Left lung (tissue), 10 donors: ENCODE data around the gene SLC22A1. TPM values are rescaled to one million over a fixed set of nuclear protein-coding genes. Genes with fewer than 3 reads are reported as not detected.
"Not testable (repeated sequence)": the region's sequence is repeated elsewhere in the genome, so short reads cannot be mapped to it uniquely, and the experiment has no call there.

Experiments used
- ATAC-seq: fragments of 200-7000 bp; cut with Tn5 transposase; one replicate; pipeline ENCODE4 v1.9.1; 2020; ENCODE audit warnings: moderate library complexity
- DNase-seq, 4 donors: peaks; one replicate each; pipeline ENCODE4 v3.0.0-alpha.2; 2013 to 2020
- H3K27ac ChIP-seq, 2 donors: fragments of 200-600 bp; sonication (generic) in 1 of 2; one replicate each; pipeline versions ENCODE4 v1.5.0 to v1.8.0; 2020 to 2021
- H3K27me3 ChIP-seq, 2 donors: fragments of 200-600 bp; sonication (generic) in 1 of 2; one replicate each; pipeline versions ENCODE4 v1.5.0 to v1.8.0; 2020 to 2021
- H3K36me3 ChIP-seq, 2 donors: fragments of 200-600 bp; sonication (generic) in 1 of 2; one replicate each; pipeline versions ENCODE4 v1.5.0 to v1.8.0; 2020 to 2021
- H3K4me1 ChIP-seq, 2 donors: fragments of 200-600 bp; one replicate each; pipeline ENCODE4 v1.8.0; 2021
- H3K4me3 ChIP-seq, 2 donors: fragments of 200-600 bp; sonication (generic) in 1 of 2; one replicate each; pipeline versions ENCODE4 v1.5.0 to v1.8.0; 2020 to 2021; ENCODE audit warnings: mild to moderate bottlenecking in 1 of 2
- H3K9me3 ChIP-seq, 2 donors: fragments of 200-600 bp; sonication (generic) in 1 of 2; one replicate each; pipeline versions ENCODE4 v1.5.0 to v1.8.0; 2020 to 2021
- intact Hi-C, 2 donors: fragments of 100-400 bp; cut with DNase I; formaldehyde crosslinking; loops; one replicate each; pipeline versions ENCODE4 v1.11.2 to v1.14.2; 2022
- polyA plus RNA-seq, 6 donors: library from polyadenylated mRNA; unstranded; fragments of 120-200 nt; gene quantifications; one replicate each; pipeline ENCODE4 v1.2.1, GENCODE V29; 2013; ENCODE audit not compliant: insufficient read length in 6 of 6
- total RNA-seq, 2 donors: library from RNA; stranded (reverse); fragmentation: NEBNext Ultra II Directional; extraction: Animal tissue kit (Norgen Biotek cat#: 25700); gene quantifications; one replicate each; pipeline ENCODE4 v1.2.1, GENCODE V29; 2021
- TF ChIP-seq, protein P1 (sequence below), 2 donors: fragments of 200-600 bp; sonication (generic) in 1 of 2; IDR thresholded peaks; one replicate each; pipeline versions ENCODE4 v1.5.0 to v1.8.0; 2021; ENCODE audit warnings: antibody characterized with exemption in 2 of 2
- donor health status: DM: no; HTN: yes; CAD: no.
- donor health status: DM: no; HTN: no; CAD: no.

Gene SLC22A1
- total and polyA plus RNA-seq, 8 donors: 0.24 to 2.7 (median 0.45) TPM

DNA sequence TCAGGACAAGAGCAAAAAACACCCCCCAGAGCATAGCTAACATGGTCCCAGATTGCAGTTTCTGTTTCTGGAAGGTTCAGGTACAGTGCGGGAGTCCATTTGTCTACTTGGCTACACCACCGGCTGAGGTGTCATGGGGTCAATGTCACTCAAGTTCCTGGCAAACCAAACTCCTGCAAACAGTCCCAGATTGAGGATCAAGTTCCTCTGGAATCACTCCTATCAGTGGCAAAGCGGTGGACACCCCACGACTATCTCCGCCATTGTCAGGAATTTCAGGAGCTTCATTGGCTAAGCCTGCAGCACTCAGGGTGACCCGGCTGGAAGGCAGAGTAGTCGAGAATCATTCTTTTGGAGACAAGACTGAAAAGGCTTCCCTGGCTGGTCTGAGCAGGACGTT, 41.8 kb downstream of the SLC22A1 start:
- intact Hi-C loops: no loop called here
- no peaks in the 10 kb centered on the region for H3K36me3 ChIP-seq
- H3K27me3 ChIP-seq: no peaks in the 10 kb centered on the region
- ATAC-seq (no peak), DNase-seq (no peak)
- TF ChIP-seq, protein P1, sequence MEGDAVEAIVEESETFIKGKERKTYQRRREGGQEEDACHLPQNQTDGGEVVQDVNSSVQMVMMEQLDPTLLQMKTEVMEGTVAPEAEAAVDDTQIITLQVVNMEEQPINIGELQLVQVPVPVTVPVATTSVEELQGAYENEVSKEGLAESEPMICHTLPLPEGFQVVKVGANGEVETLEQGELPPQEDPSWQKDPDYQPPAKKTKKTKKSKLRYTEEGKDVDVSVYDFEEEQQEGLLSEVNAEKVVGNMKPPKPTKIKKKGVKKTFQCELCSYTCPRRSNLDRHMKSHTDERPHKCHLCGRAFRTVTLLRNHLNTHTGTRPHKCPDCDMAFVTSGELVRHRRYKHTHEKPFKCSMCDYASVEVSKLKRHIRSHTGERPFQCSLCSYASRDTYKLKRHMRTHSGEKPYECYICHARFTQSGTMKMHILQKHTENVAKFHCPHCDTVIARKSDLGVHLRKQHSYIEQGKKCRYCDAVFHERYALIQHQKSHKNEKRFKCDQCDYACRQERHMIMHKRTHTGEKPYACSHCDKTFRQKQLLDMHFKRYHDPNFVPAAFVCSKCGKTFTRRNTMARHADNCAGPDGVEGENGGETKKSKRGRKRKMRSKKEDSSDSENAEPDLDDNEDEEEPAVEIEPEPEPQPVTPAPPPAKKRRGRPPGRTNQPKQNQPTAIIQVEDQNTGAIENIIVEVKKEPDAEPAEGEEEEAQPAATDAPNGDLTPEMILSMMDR (IDR thresholded peaks at IDR 0.05): no peak
- no peak overlapping the region for H3K27ac ChIP-seq
- no peaks in the 10 kb centered on the region for H3K4me1 ChIP-seq
- H3K9me3 ChIP-seq: no peaks in the 10 kb centered on the region
- no peak overlapping the region for H3K4me3 ChIP-seq

DNA sequence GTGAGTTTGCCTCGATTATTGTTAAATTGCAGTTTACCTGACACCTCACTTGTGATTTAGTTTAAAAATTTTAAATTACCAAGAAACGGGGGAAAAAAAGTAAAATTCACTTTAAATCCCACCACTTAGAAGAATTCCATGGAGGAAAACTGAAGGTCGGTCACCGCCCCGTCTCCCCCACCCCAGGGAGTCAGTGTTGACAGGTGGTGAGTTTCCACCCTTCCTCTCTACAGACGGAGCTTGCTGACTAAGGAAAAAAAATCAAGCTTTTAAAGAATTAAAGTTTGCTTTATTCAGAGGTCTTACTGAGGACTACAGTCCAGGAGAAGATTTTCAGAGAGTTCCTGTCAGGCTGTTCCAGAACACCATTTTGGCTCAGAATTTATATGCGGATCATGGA, 42.3 kb downstream of the SLC22A1 start:
- H3K9me3 ChIP-seq: no peaks in the 10 kb centered on the region
- intact Hi-C loops: no loop called here

DNA sequence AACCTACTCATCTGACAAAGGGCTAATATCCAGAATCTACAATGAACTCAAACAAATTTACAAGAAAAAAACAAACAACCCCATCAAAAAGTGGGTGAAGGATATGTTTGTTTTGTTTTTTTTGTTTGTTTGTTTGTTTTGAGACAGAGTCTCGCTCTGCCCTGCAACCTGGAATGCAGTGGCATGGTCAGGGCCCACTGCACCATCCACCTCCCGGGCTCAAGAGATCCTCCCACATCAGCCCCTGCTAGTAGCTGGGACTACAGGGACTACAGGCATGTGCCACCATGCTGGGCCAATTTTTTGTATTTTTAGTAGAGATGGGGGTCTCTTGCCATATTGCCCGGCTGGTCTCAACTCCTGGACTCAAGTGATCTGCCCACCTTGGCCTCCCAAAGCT, 44.3 kb downstream of the SLC22A1 start:
- ATAC-seq, intact Hi-C loops, H3K4me1 ChIP-seq, H3K36me3 ChIP-seq, DNase-seq, H3K27ac ChIP-seq, H3K4me3 ChIP-seq, H3K9me3 ChIP-seq, H3K27me3 ChIP-seq: not testable (repeated sequence)

More for the DNA sequence above, 42.3 kb downstream of the SLC22A1 start:
- no peaks in the 10 kb centered on the region for H3K4me1 ChIP-seq
- TF ChIP-seq, protein P1 (IDR thresholded peaks at IDR 0.05): no peak
- DNase-seq: no peak
- H3K27ac ChIP-seq: no peak overlapping the region
- no peak overlapping the region for H3K4me3 ChIP-seq
- no peak for ATAC-seq
- H3K36me3 ChIP-seq: no peaks in the 10 kb centered on the region
- H3K27me3 ChIP-seq: no peaks in the 10 kb centered on the region

DNA sequence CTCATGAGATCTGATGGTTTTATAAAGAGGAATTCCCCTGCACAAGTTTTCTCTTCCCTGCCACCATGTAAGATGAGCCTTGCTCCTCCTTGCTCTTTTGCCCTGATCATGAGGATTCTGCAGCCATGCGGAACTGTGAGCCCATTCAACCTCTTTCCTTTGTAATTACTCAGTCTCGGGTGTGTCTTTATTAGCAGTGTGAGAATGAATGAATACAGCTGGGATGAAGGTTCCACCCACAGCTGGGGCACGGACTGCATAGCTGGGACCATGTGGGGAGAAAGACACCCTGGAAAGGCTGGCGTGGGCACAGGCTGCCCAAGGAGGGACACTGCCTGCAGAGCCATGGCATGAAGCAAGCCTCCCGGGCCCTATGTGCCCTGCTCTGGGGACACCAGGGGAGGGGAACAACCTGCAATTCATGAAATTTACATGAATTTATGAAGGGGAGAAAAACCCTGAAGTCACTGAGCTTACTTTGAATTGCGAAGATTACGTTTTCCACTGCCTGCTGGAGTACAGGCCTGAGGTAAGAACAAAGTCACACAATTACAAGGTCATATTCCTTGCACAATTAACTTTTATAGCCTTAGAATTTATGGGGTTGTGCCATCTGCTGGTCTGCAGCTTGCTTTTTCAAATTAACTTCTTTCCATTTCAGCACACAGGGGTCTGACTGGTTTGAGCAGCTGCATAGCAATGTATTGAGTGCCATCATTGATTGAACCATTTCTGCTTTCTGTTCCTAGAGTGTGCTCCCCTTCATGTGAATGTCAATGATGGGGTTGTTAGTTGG, 46.2 kb downstream of the SLC22A1 start:
- intact Hi-C loops: no loop called here
- H3K4me1 ChIP-seq: no peaks in the 10 kb centered on the region
- peak in 1 of 4 donors; percentile 69 for DNase-seq
- no peaks in the 10 kb centered on the region for H3K36me3 ChIP-seq
- no peaks in the 10 kb centered on the region for H3K9me3 ChIP-seq
- TF ChIP-seq, protein P1 (IDR thresholded peaks at IDR 0.05): no peak
- no peak overlapping the region for H3K4me3 ChIP-seq
- no peaks in the 10 kb centered on the region for H3K27me3 ChIP-seq
- no peak overlapping the region for H3K27ac ChIP-seq
- ATAC-seq: no peak

DNA sequence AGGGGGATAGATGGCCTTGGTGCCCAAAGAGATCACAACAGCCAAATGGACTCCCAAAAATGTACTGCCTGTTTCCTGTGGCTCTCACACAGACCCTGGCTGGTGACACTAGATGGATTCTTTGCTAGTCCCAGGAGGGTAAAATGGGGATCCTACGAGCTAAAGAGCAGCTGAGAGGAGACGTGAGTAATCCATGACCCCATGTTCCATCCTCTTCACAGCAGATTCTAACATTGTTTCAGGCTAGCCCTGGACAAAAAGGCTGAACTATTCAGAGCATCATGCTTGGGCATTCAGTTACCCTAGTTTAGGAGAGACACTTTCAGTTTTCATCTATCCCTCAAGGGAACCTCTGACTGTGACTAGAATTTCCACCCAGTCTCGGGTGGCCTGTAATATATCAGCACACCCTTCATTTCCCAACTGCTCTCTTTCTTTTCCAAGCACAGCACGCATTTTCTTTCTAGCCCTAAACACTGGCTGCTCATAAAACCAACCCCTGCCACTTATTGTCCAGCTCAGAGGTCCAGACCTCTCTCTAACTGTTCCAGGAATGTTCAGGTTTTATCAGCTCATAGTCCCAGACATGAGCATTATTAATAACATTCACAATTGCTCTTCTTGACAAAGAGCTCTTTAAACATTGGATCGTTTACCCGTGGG, 48.5 kb downstream of the SLC22A1 start:
- DNase-seq: no peak
- no peaks in the 10 kb centered on the region for H3K27me3 ChIP-seq
- TF ChIP-seq, protein P1 (IDR thresholded peaks at IDR 0.05): no peak
- H3K36me3 ChIP-seq: no peaks in the 10 kb centered on the region
- intact Hi-C loops: no loop called here
- H3K4me3 ChIP-seq: no peak overlapping the region
- no peaks in the 10 kb centered on the region for H3K9me3 ChIP-seq
- no peak for ATAC-seq
- H3K27ac ChIP-seq: no peak overlapping the region
- H3K4me1 ChIP-seq: no peaks in the 10 kb centered on the region
